PC-9 (cell line): ENCODE data around the gene COMMD10.

ENCODE experiments used
- EZH2 ChIP-seq: fragments of 200-600 bp; sonication (generic); IDR thresholded peaks from 2 replicates; pipeline ENCODE4 v1.8.0; 2017; ENCODE audit warnings: antibody characterized with exemption, low read depth
- TF ChIP-seq, protein P1 (sequence below): fragments of 200-600 bp; sonication (generic); conservative IDR thresholded peaks from 2 replicates; pipeline ENCODE4 v1.6.1; 2017; ENCODE audit warnings: mixed run types, antibody characterized with exemption, mild to moderate bottlenecking, moderate library complexity

DNA sequence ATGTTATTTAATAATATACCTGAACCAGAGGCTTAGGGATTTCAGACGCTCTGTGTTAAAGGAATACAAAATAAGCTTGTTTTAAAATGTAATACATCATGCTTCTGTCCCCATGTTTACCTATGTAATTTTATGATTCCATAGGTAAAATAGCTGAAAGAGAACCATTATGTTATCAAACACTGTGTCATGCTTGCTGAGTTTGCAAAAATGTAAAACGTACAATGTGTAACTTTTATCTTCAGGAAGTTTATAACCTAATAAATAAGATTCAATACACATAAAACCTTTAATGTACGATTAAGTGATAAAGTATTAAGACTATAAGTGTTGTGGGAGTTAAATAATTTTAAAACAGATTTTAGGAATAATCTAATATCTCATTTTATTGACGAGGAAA lies 94.1 kb downstream of the COMMD10 start:
- TF ChIP-seq, protein P1, sequence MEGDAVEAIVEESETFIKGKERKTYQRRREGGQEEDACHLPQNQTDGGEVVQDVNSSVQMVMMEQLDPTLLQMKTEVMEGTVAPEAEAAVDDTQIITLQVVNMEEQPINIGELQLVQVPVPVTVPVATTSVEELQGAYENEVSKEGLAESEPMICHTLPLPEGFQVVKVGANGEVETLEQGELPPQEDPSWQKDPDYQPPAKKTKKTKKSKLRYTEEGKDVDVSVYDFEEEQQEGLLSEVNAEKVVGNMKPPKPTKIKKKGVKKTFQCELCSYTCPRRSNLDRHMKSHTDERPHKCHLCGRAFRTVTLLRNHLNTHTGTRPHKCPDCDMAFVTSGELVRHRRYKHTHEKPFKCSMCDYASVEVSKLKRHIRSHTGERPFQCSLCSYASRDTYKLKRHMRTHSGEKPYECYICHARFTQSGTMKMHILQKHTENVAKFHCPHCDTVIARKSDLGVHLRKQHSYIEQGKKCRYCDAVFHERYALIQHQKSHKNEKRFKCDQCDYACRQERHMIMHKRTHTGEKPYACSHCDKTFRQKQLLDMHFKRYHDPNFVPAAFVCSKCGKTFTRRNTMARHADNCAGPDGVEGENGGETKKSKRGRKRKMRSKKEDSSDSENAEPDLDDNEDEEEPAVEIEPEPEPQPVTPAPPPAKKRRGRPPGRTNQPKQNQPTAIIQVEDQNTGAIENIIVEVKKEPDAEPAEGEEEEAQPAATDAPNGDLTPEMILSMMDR = no peak
- no peak for TF ChIP-seq EZH2
